IPS DF 4.7 (cell line): ENCODE data around the gene AP1AR.
"Not testable (repeated sequence)": the region's sequence is repeated elsewhere in the genome, so short reads cannot be mapped to it uniquely, and the experiment has no call there.

ENCODE experiments used
- DNase-seq: peaks from one replicate; pipeline ENCODE4 v3.0.0-alpha.2; 2013; ENCODE audit warnings: low spot score; ENCODE audit errors: extremely low read depth

Gene AP1AR, protein sequence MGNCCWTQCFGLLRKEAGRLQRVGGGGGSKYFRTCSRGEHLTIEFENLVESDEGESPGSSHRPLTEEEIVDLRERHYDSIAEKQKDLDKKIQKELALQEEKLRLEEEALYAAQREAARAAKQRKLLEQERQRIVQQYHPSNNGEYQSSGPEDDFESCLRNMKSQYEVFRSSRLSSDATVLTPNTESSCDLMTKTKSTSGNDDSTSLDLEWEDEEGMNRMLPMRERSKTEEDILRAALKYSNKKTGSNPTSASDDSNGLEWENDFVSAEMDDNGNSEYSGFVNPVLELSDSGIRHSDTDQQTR

DNA sequence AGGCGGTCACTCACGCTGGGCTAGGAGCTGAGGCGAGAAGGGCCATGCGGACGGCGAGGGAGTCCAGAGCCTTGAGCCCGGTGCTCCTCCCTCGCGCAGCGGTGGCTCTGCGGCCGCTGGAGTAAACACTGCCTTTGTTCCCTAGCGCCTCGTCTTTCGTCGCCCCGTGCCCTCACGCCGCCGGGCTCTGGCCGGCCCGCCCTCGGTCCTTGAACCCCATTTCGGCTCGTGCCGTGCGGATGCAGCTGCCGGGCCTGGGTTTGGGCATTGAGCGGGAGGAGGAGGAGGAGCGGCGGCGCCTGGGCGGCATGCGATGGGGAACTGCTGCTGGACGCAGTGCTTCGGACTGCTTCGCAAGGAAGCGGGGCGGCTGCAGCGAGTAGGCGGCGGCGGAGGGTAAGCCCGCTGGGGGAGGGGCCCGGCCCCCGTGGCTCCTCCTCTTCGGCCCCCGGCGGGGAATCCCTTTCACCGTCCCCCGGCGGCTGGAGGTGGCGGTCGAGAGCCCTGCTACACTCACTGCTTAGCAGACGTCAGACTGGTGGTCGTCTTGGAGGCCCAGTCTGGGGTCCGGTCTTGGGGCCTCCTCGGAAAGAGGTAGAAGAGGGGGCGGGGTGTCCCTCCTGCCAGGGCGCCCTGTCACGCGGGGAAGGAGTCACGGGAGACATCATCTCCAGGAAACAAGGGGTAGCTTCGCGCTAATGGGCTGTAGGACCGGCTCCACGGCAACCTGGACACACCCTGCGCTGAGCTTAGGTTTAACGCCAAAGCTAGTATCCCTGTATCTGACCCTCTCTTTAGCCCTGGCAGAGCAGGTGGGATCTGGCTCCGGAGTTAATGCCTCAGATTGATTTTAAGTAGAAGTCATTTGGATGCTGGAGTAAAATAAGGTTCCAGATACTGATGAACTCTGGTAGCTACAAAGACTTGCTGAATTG, at the start of gene AP1AR:
Gene AP1AR, plus strand, starts transcription at position 9 of the 935 bp plus-strand sequence. Its CDS starts 305 bp downstream, at position 314.
- DNase-seq, result no peak

DNA sequence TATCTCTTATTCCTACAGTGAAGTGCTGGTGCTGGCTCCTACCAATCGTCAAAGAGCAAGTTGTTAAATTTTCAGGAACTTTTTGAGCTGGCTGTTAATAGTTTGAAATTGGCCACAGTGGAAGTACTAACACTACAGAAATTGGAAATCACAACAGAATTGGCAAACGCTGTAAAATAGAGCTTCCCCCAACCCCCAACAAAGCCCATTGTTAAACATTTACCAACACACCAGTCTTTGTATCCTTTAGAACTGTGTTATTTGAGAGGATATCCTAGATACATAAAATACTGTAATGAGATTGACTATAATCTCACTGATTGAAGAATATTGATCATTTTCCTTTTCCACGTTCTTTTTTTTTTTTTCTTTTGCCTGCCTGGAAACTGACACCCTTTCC, 49.0 kb upstream of the AP1AR start:
- no peak for DNase-seq

DNA sequence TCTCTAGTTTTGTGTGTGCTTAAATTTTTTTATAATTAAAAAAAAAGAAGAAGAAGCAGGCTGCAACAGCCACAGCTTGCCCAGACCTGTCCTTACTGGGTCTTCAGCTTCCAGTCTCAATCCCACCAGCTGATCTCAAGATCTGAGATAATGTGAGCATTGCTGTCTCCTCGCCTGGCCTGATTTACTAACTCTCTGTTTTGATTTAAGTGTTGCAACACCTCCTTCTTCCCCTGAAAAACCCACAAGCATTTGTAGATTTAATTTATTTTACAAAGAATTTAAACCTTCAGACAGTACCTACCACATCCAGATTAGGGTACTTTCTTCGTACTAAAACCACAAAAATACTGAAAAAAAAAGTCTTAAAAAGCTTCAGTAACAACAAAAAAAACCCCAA, 48.3 kb upstream of the AP1AR start:
- no peak for DNase-seq

DNA sequence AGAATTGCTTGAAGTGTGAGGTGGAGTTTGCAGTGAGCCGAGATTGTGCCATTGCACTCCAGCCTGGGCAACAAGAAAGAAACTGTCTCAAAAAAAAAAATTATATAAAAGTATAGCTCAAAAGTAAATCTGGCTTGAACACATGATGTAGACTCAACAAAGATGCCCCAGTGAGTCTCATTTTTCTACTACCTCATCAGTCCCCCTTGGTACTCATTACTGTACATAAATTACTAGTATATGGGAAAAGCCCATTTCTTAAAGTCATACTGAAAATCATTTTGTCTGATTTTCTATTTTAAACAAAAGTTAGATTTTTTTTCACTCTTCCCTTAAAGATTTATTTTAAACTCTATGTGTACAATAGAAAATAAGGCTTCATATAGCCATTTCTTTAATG, 47.1 kb upstream of the AP1AR start:
- no peak for DNase-seq

DNA sequence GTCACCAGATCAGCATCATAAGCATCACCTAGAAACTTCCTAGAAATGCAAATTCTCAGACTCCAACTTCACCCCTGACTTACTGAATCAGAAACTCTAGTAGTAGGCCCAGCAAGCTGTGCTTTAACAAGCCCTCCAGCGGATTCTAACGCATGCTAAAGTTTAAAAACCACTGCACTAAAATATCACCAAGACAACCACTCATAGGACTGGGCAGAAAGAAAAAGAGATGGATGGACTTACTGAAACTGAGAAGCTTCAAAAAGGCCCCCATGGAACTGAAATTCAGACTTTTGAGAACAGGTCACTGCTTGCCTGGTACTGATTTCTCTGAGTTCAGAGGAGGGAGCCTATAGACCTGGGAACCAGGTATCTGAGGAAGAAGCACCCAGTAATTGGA, 46.3 kb upstream of the AP1AR start:
- DNase-seq, result no peak

DNA sequence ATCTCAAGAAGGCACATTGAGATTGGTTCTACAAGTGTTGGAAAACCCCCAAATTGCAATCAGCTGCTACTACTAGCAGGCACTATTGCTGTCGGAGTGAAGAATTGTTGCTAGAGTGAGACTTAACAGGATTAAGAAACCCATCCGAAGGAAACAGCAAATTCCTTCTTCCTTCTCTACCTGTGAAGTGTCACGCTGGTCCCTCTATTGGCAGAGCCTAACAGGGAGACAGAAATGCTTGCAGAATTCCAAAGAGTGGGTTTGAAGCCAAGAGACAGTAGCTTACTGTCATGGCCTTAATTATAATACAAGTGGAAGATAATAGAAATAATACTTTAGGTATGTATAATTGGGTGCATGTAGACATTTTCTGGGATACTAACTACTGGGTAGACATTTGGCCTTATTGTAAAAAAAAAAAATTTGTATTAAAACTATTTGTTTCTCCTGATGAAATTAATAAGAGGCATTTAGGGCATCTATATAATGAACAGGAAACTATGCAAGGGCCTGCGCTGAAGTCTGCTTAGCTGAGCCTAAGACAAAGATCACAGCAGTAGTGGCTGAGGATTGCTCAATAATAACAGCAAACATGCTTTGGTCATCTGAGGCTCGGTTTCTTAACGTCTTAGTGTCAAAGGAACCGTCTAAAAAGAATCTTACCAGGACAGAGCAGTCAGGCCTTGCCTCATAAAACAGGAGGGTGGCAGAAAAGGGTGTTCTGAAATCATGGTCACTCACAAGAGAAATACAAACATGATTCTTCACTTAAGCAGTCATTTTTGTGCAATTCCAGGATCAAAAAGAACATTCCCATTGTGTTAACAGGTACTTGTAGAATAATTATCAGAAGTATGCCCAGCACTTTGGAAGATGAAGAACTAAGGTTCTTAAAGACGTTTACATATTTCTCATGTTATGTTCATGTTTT, 45.6 kb upstream of the AP1AR start:
- DNase-seq, result no peak

DNA sequence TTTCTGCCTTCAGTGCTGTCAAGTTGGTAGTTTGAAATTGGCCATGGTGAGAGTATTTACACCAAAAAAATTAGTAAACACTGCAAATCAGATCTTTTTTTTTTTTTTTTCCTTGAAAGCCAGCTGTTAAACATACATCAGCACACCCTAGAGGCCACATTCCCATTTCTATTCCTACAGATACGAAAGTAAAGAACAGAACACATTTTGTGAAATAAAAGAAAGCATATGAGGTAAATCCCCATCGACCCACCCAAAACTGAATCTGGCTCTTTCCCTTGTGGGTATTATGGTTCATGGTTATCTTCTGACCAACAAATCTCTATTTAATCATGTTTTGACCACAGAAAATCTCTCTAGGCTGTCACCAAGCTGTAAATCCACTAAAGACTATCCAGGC, 41.8 kb upstream of the AP1AR start:
- DNase-seq, result no peak

DNA sequence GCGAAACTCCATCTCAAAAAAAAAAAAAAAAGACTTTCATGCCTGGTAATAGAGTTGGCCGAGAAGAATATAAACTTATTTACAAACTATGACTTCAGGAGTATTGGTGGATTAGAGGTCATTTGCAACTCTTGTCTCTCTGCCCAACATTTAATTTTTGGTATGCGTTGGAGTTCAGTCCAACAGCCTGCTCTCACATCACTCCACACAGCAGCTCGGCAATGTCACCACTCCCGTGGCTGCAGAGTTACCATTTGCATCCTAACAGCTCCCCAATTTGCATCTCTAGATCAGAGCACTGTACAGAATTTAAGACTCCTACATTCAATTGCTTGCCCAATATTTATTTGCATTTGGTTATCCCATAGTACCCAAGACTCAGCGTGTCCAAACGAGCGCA, 40.9 kb upstream of the AP1AR start:
- DNase-seq, result no peak

DNA sequence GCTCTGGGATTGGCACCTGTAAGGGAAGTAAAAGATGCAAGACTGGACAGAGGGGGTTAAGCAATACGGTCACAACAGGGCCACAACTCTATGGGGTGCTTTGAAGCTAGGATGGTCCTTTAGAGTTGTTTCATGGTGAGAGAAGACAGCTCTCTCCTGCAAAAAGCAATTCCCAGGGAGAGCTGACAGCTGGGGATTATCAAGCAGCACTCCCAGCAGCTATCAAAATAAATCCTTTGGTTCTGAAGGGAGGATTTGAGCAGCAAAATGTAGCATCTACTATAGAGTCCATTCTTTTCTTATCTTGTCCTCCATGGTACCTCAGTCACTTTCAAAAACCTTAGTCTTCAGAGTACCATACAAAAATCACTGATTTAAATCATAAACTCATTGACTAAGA, 35.1 kb upstream of the AP1AR start:
- no peak for DNase-seq

DNA sequence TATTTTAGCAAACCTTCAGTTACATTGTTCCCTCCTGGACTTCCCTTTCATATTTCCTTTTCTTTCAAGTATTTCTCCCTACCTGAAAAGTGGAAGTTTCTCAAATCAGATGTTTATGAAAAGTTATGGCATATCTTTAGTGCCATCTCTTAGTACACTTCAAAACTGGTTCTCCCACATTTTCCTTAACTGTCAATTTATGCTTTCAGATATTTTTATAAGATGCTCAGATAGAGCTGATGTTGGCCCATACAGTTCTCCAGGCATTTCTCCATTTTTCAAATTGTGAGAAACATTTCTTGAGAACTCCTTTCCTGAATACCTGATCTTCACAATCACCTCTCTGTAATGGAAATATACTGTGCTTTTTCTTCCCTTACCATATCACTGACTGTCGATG, 32.5 kb upstream of the AP1AR start:
- no peak for DNase-seq

DNA sequence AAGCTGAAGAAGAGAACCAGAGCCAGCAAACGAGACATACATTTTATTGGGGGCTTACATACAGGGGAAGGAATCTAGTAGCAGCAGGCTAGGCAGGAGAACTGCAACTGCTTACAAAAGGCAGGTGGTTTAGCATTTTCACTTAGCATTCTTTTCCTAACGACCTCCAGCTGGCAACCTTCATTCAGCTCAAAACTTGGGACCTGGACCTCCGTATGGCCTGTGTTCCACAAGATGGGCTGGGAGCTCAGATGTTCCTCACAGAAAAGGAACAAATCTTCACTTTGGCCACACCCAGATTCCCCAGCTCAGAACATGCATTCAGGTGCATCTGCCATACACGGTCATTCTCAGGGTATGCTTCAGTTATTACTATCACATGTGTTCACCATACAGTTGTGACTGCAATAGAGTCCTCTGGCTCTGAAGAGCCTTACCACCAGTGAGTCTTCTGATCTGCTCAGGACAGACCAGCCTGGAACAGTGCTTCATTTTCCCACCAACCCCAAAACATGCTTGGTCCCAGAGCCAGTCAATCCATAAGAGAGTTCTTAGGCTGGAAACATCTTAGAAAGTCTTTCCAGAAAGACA, 29.6 kb upstream of the AP1AR start:
- DNase-seq, result no peak

DNA sequence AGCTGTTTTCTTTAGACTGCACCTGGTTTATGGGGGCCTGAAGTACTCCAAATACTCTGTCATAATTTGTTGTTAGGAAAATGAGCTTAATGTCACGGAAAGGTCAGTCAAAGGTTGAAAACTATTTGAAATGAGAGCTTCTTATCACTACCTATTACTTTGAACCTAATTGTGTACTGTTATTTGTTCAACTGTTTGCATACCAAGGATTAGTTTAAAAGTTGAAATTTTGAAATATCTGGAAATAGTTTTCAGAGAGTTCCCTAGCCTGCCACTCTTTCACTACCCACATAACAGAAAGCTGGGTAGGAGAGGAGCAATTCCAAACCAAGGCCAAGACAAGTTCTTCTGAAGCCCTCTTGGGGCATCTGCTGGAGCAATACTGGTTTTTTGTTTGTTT, 28.0 kb upstream of the AP1AR start:
- DNase-seq, result no peak

DNA sequence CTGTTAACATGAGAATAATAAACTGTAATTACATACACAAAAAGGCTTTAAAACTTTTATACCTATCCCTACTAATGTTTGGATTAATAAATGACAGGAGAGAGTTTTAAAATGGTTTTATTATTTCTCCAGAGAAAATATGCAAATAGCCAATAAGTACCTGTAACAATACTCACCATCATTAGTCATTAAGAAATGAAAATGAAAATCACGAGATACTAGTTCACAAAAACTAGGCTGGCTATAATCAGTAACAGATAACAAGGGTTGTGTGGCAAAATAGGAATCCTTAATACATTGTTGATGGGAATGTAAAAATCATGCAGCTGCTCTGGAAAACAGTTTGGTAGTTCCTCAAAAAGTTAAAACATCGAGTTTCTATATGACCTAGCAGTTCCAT, 25.2 kb upstream of the AP1AR start:
- no peak for DNase-seq

DNA sequence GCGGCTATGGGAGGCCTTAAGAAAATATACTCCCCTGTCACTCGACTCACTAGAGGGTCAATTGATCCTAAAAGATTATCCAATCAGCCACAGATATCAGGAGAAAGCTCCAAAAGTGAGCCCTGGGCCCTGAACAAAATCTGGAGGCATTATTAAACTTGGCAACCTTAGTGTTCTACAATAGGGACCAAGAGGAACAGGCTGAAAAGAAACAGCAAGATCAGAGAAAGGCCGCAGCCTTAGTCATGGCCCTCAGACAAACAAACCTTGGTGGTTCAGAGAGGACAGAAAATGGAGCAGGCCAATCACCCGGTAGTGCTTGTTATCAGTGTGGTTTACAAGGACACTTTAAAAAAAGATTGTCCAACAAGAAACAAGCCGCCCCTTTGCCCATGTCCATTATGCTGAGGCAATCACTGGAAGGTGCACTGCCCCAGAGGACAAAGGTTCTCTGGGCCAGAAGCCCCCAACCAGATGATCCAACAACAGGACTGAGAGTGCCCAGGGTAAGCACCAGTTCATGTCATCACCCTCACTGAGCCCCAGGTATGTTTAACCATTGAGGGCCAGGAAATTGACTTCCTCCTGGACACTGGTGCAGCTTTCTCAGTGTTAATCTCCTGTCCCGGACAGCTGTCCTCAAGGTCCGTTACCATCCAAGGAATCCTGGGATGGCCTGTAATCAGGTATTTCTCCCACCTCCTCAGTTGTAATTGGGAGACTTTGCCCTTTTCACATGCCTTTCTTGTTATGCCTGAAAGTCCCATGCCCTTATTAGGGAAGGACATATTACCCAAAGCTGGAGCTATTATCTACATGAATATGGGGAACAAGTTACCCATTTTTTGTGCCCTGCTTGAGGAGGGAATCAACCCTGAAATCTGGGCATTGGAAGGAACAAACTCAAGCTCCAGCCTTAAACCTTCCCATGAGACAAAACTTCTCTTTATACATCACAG, 23.2 kb upstream of the AP1AR start:
- DNase-seq, result not testable (repeated sequence)

DNA sequence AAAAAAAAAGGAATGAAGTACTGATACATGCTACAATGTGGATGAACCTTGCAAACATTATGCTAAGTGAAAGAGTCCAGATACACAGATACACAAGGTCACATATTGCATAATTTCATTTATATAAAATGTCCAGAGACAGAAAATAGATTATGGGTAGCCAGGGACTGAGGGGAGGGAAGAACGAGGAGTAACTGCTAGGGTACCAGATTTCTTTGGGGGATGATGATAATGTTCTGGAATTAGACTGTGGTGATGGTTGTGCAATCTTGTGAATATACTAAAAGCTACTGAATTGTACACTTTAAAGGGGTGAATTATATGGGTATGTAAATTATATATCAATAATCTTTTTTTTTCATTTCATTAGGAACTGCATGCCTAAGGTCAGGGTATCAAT, 20.8 kb upstream of the AP1AR start:
- DNase-seq, result no peak

DNA sequence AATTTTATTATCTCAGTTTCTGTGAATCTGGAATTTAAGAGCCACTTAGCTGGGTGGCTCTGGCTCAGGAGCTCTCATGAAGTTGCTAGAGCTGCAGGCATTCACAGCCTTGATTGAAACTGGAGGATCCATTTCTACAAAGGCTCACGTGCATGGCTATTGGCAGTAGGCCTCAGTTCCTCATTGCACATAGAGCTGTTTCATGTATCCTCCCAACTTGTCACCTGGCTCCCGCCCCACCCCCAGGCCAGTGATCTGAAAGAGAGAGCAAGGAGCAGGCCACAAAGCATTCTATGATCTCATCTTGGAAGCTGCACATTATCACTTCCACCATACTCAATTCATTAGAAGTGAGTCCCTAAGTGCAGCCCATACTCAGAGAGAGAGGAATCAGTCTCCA, 18.5 kb upstream of the AP1AR start:
- no peak for DNase-seq

DNA sequence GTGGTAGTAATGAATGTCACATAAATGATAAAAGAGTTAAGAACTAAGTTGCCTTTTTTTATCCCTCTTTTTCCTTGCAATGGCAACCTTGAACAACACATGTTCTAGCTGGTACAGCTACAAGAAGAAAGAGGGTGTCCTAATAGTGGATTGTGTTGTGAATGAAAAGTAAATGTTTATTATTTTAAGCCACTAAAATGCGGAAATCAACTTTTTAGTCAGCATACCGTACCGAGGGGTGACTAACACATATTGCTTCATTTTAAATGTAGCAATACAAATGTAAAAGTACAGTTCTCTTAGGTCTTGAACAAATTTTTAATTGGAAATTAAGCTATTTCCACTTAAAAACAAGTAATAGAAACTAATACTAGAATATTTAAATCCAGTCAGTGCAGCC, 17.7 kb upstream of the AP1AR start:
- DNase-seq, result no peak

DNA sequence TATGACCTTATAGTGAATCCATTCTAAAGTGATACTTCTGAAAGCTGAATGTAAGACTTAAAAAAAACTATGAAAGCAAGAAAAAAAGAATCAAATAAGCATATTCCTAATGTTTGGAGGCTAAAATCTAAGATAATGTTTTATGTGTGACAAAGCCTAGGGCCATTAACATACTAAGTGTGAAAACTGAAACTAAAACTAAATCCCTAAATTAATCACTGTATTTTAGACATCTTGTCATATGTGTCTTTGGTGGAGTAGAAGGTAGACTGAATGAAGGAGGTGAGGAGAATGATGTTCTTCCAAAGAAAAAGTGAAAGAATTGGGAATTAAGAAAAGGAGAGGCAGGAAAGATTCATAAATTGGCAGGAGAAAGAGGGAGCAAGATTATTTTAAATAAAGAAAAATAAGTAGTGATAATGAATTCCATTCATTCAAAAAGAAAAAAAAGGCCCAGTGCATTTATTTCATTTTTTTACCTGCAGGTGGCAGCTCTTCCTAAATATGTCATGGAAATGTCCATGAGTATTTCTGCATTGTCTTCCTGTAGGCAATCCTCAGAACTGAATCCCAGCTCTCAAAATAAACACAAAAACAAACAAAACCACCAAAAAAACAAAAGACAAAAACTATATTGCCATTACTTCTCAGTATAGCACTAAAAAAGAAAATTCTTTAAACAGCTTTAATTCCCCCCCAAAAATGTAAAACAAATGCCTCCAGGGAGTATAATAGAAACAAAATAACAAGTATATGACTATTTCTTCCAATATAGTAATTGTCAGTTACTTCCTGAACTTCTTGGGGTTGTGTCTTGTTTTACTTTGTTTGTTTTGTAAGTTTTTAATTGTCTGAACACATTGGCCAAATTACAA, 17.0 kb upstream of the AP1AR start:
- no peak for DNase-seq

DNA sequence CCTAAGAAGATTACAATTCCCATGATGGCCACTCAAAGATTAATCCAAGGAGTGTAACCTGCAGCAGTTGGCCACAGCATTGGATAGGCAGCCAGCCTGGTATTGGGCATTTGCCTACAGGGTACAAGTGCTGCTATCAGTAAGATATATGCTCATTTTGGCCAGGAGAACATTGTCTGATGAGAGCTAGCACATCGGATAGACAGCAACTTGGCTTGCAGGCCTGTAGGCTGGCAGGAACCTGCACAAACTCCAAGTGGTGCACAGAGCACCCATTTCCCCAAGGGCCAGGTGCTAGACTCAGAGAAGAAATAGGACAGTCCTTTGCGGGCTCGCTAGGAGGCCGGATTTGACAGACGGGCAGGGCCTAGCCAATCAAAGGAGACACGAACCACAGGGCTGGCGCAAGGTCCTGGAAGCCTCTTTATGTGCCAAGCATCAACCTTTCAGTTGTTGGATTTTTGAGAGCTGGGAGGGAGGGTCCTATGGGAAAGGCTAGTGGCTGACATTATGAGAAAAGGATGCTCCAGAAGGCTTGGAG, 11.7 kb upstream of the AP1AR start:
- DNase-seq, result no peak
